ENCODE results near the gene PIK3R2.
"Not testable (repeated sequence)": the region's sequence is repeated elsewhere in the genome, so short reads cannot be mapped to it uniquely, and the experiment has no call there.

PIK3R2 gene

DNA sequence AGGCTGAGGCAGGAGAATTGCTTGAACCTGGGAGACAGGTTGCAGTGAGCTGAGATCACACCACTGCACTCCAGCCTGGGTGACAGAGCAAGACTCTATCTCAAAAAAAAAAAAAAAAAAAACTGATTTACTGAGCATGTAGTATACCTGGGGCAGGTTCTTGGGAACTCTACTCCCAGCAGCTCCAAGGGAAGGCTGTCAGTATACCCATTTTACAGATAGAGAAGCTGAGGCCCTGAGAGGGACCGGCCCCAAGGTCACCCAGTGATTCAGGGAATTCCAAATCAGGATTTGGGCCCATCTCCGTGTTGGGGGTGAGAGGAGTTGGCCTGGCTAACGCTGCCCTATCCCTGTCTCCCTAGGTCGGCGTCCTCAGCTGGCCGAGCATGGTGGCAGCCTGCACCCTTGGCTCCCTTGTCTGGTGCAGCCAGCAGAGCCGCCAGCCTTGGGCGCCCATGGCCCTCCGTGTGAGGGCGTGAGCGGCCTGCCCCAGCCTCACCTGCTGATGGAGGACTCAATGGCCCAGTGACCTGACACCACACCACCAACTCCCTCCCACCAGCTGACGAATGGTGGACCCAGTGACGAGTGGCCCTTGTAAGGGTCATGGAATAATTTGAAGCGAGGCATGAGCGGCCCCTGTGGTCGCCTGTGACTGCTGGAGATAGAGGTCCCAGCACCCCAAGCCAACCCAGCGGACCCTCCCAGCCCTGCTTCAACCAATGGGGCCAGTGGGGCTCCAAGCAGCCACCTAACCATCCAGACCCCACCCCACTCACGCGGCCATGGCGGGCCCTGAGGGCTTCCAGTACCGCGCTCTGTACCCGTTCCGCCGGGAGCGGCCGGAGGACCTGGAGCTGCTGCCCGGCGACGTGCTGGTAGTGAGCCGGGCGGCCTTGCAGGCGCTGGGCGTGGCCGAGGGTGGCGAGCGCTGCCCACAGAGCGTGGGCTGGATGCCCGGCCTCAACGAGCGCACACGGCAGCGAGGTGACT is 2.4 kb downstream of the PIK3R2 start:
- no peak for DNase-seq (ENCODE audit: low read depth in 3 of 3)

DNA sequence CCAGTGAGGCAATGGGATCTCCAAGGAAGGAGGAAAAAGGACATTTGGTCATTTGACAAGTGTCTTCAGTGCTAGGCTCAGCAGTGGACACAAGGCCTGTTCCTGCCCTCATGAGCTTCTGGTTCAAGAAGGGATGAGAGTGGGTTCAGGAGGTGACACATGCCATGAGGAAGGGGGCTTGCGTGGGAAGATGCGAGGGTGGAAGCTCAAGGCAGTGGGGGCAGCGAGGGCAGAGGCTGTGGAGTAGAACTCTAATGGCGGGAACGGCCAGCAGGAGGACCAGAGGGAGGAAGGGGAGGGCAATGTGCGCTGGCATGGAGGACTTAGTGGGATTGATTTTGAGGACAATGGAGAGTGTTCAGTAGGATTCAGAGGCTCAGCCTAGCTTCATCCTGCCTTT is 3.3 kb downstream of the PIK3R2 start:
- DNase-seq (ENCODE audit: low read depth in 3 of 3), result no peak

DNA sequence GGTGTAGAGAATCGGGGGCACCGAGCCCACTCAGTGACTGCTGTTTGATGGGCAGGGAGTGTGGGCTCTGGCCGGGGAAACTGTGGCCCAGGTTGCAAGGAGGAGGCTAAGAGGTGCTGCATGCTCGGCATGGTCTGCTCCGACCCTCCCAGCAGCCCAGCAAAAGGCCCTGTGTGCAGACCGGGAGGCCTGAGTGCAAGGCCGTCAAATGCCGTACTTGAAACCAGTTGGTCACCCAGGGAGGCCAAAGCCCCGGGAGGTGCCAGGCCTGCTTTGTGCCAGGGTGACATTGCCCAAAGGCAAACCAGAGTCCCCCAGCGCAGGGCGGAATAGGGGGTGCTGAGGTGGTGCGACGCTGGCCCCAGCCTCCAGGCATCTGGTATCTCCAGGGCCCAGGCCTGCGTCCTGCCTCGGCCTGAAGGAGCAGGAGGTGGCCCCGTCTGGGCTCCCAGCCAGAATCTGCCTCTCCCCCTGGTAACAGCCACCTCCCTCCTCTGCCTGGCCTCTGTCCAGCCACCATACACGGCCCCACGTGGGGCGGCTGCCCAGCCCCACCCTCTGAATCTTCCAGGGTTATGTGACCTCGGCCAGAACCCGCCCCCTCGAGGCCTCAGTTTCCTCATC is 4.0 kb downstream of the PIK3R2 start:
- no peak for DNase-seq (ENCODE audit: low read depth in 3 of 3)

DNA sequence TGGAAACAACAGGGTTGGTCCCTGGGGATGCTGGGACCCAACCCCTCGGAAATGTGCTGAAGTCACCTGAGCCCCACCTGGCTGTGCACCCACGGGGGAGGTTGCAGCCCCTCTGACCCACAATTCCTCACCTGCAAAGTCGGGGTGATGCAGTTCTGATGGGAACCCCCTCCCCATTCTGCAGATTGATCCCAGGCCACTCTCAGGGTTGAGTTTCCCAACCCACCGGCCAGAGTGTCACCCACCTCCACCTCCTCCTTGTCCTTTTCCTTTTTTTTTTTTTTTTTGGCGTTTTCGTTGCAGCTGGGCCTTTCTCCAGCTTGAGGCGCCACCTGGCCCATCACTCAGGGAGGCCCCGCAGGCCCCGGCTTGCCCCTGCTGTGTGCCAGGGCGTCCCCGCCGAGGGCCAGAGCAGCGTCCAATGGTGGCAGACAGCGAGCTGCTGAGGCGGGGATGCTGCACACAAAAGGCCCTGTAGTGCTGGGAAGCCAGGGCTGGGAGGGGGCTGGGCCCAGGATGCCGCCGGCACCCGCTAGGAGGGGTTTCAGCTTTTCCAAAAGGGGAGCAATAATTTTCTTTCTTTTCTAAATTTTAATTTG is 4.6 kb downstream of the PIK3R2 start:
- DNase-seq (ENCODE audit: low read depth in 3 of 3), result no peak

DNA sequence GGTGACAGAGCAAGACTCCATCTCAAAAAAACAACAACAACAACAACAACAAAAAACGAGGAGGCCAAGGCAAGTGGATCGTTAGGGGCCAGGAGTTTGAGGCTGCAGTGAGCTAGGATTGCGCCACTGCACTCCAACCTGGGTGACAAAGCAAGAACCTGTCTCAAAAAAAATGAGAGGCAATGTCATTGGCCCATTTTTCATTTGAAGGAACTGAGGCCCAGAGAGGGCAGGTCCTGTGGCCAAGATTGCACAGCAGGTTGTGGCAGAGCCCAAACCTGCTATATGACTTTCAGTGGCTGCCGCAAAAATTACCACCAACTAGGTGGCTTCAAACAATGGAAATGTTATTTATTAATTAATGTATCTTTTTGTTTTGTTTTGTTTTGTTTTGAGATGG is 5.5 kb downstream of the PIK3R2 start:
- DNase-seq (ENCODE audit: low read depth in 3 of 3), result no peak

DNA sequence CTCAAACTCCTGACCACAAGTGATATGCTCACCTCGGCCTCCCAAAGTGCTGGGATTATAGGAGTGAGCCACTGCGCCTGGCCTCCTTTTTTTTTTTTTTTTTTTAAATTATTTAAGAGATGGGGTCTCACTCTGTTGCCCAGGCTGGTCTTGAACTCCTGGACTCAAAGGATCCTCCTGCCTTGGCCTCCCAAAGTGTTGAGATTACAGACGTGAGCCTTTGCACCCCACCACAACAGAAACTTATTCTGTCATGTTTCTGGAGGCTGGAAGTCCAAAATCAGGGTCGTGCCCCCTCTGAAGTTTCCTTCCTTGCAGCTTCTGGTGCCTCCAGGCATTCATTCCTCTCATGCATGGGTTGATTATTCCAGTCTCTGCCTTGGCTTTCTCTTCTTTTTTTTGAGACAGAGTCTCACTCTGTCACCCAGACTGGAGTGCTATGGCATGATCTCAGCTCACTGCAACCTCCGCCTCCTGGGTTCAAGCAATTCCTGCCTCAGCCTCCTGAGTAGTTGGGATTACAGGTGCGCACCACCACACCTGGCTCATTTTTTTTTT is 6.2 kb downstream of the PIK3R2 start:
- not testable (repeated sequence) for DNase-seq (ENCODE audit: low read depth in 3 of 3)

DNA sequence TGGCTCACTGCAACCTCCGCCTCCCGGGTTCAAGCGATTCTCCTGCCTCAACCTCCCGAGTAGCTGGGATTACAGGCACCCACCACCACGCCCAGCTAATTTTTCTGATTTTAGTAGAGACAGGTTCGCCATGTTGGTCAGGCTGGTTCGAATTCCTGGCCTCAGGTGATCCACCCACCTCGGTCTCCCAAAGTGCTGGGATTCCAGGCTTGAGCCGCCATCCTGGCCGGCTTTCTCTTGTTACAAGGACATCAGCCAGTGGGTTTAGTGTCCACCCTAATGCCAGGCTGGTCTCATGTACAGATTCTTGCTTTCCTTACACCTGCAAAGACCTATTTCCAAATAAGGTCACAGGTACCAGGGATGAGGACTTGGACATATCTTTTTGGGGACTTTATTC is 6.8 kb downstream of the PIK3R2 start:
- no peak for DNase-seq (ENCODE audit: low read depth in 3 of 3)

DNA sequence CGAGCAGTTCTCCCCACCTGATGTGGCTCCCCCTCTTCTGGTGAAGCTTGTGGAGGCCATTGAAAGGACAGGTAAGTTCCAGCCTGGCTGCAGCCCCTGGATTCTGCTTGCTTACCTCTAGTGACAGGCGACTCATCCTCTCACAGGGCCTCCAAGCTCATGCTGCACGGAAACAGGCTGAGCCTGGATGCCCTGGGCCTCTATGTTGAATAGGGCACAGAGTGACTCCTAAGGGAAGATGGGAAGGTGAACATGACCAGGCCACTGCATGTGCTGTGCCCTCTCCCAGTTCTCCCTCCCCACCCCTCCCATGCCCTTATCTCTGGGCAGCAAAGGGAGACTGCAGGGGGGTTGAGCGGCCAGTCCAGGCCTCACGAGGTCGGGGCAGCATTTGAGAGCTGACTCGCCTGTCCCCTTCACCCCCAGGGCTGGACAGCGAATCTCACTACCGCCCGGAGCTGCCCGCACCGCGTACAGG is 7.6 kb downstream of the PIK3R2 start:
- no peak for DNase-seq (ENCODE audit: low read depth in 3 of 3)

DNA sequence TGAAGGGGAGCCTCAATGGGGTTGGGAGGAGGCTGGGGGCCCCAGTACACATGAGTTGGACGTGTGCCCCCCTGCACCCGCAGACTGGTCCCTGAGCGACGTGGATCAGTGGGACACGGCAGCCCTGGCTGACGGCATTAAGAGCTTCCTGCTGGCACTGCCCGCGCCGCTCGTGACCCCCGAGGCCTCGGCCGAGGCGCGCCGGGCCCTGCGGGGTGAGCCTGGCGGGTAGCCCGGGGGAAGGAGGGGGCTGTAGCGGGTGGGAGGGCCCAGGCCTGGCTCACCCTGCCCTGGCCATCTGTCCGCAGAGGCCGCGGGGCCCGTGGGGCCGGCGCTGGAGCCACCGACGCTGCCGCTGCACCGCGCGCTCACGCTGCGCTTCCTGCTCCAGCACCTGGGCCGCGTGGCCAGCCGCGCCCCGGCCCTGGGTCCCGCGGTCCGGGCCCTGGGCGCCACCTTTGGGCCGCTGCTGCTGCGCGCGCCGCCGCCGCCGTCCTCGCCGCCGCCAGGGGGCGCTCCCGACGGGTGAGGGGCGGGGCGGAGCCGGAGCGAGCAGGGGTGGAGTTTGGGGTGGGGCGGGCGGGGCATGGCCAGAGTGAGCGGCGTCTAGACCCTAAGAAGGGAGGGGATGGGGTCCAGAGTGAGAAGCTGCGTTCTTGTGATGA is 8.1 kb downstream of the PIK3R2 start:
- DNase-seq (ENCODE audit: low read depth in 3 of 3), result peak; percentile 61 to 73 (median 70)

DNA sequence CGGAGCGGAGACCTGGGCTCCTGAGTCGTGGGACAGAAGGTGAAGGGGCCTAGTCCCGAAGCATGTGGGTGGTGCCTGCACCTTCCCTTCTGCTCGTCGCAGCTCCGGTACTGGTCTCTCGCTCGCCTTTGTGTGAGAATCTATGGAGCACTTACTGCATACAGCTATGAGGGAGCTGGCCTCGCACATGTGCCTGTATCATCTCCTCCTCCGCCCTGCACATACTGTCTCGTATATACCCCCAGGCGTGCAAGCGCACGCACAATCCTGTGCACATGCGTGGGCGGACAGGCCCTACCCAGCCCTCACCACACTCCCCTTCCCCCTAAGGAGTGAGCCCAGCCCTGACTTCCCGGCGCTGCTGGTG is 8.7 kb downstream of the PIK3R2 start:
- no peak for DNase-seq (ENCODE audit: low read depth in 3 of 3)

DNA sequence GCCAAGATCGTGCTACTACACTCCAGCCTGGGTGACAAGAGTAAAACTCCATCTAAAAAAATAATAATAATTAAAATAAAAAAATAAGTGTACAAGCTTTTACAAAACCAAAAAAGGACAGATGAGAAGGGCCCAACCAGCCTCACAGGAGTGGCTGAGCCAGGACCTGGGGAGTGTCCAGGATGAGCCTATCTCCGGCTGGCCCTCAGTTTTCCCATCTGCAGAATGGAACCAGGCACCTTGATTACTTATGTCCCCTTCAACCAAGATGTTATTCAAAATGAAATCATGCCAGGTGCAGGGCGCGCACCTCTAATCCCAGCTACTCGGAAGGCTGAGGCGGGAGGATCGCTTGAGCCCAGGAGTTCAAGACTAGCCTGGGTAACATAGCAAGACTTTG is 11.1 kb downstream of the PIK3R2 start:
- DNase-seq (ENCODE audit: low read depth in 3 of 3), result no peak

DNA sequence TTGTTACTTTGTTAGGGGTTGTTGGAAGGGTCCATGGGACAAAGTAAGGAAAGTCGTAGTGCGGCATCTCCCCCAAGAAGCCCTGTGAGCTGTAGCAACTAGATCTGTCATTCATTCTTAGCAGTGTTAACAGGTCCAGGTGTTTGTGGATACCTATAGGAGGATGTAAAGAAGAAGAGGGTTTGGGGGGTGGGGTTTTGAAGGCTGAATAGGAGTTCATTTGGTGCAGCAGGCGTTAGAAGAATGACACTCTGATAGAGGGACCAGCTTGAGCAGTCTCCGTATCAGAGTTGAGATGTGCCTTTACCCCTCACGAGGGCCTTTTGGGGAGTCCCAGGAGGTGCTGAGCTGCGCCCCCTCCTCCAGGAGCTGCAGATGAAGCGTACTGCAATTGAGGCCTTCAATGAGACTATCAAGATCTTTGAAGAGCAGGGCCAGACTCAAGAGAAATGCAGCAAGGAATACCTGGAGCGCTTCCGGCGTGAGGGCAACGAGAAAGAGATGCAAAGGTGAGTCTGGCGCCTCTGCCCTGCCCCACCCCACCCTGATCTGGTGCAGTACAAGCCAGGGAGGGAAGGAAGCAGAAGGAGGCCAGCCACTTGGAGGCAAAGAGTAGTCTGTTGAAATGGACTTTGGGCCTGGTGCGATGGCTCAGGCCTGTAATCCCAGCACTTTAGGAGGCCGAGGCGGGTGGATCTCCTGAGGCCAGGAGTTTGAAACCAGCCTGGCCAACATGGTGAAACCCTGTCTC is 13.0 kb downstream of the PIK3R2 start:
- no peak for DNase-seq (ENCODE audit: low read depth in 3 of 3)

DNA sequence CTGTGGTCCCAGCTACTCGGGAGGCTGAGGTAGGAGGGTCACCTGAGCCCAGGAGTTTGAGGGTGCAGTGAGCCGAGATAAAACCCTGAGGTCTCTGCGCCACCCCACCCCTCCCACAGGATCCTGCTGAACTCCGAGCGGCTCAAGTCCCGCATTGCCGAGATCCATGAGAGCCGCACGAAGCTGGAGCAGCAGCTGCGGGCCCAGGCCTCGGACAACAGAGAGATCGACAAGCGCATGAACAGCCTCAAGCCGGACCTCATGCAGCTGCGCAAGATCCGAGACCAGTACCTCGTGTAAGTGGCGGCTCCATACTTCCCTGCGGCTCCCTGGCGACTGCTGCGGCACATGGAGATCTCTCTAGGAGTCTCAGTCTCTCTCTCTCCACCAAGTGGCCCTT is 14.0 kb downstream of the PIK3R2 start:
- no peak for DNase-seq (ENCODE audit: low read depth in 3 of 3)

DNA sequence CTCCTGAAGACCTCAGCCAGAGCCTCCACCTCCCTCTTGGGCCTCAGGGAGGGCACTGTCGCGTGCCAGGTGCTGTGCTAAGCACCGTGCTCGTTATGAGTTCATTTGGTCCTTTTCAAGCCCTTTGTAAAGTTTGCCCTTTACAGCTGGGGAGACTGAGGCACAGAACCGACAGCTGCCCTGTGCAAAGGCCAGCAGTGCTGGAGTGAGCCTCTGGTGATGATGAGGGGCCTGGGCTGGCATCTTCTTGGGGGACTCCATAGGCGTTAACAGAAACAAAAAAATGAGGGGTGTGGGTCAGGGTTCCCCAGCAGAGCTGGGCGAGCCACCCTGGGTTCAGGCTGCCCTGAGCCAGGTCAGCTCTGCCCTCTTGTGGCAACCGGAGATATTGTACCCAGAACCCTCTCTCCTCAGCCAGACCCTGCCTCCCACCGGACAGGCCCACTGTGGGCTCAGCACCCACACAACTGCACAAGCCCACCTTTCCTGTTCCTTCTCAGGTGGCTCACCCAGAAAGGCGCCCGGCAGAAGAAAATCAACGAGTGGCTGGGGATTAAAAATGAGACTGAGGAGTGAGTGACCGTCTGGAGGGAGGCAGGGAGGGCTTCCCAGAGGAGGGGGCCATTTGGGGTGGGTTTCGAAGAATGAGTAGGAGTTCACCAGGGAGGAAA is 15.1 kb downstream of the PIK3R2 start:
- DNase-seq (ENCODE audit: low read depth in 3 of 3), result peak in 2 of 3 experiments; percentile 43 to 52

DNA sequence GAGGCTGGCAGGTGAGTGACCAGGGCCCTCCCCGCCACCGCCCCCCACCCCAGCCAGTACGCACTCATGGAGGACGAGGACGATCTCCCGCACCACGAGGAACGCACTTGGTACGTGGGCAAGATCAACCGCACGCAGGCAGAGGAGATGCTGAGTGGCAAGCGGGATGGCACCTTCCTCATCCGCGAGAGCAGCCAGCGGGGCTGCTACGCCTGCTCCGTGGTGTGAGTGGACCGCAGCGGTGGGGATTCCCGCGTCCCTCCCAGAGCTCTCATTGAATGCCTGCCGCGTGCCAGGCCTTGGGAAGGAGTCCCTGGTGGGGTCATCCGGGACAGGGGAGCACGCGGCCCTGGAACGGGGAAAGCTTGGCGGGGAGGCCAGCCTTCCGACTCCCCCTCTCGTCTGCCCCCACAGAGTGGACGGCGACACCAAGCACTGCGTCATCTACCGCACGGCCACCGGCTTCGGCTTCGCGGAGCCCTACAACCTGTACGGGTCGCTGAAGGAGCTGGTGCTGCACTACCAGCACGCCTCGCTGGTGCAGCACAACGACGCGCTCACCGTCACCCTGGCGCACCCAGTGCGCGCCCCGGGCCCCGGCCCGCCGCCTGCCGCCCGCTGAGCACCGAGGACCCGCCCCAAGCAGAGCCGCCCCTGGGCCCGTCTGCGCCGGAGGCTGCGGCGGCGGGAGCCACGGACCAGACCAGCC is 15.9 kb downstream of the PIK3R2 start:
- no peak for DNase-seq (ENCODE audit: low read depth in 3 of 3)

DNA sequence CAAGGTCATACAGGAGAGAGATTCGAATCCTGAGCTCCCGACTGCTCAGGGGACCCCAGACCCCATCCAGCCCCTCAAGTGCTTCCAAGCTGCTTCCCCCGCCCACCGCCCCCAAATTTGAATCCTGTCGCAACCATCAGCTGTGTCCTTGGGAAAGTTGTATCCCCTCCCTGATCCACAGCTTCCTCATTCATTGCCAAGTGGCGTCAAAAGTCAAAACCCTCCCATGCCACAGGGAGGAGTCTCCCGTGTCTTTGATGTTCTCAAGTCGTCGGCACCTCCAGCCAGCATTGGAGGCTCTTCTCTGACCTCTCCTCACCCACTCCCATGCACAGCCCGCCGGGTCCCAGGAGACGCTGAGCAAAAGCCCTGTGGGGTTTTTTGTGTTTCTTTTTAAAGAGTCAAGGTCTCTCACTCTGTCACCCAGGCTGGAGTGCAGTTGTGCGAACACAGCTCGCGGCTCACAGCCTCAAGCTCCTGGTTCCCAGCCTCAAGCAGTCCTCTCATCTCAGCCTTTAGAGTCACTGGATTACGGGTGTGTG is 17.8 kb downstream of the PIK3R2 start:
- no peak for DNase-seq (ENCODE audit: low read depth in 3 of 3)

DNA sequence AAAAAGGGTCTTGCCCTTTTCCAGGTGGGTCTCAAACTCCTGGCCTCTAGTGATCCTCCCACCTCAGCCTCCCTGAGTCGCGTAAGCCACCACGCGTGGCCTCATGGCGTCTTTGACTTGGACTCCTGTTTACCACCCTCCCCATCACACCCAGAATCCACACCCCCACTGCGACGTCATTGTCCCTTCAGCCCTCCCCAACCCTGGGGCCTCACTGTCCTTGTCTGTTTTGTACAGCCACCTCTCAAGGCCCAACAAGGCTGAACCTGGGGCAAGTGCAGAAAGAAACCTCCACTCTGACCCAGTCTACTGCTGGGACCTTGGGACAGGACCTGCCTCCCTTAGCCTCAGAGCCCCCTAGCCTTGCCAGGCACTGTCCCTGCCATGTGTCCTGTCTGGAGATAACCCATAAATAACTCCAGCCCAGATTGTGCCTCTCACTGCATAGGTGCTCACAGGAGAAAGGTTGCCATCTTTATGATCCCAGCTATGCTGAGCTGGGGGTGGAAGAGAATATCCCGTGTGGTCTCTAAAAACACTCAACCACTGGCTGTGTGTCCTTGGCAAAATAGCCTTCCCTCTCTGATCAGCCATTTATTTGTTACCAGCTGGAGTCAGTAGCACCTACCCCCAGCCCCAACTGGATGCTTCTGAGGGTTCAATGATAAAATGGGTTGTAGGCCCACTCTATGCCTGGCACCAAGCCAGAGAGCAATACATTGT is 18.8 kb downstream of the PIK3R2 start:
- no peak for DNase-seq (ENCODE audit: low read depth in 3 of 3)

DNA sequence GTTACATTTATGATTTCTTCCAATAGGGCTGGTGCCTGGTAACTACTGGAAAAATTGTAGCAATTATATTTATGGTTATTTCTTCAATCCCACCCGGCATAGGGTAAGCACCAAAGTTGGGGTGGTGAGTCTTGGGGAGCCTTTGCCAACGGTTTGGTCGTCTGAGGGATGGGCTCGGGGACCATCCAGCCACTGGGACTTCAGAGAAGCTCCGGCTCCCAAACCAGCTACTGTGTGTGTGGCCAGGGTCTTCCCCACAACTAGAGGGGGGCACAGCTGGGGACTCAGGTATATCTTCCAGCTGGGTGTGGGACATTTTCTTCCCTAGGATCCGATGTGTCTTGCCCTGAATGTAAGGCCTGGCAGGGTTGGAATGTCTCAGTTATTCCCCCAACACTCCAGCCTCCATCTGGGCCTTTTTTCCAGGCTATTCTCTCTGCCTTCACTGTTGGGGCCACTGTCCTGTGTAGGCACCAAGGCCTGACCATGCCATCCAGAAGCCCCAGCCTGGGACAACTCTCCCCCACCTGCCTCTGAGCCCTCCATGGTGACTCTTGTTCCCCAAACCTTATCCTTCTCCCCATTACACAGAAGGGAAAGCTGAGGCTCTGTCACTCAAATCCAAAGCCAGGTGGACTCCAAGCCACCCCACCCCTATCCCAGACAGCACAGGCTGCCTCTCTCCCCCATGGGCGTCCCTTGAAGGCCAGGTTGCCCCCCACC is 19.5 kb downstream of the PIK3R2 start:
- DNase-seq (ENCODE audit: low read depth in 3 of 3), result no peak

Measured in stimulated activated CD4-positive, alpha-beta T cell treated with anti-CD3 and anti-CD28 coated beads, TNF-alpha, amount 100 ng/mL, for 24 hours (primary cell).